T47D (cell line): ENCODE data around the gene XKR7.

ENCODE experiments used
- DNase-seq, 2 experiments: peaks; one replicate each; pipeline versions ENCODE4 v3.0.0 to v3.0.0-alpha.2; 2011 to 2012; ENCODE audit warnings: low read depth in 1 of 2, low spot score in 1 of 2
- JUND ChIP-seq: IDR thresholded peaks from 2 replicates; pipeline ENCODE4 v1.6.1; 2012; ENCODE audit warnings: low read depth
- in situ Hi-C: cut with HindIII; loops from 2 replicates; pipeline ENCODE4 v1.10.0; 2016; ENCODE audit warnings: low sequenced_read_pairs, low pct_unique_long_range_greater_than_20kb

XKR7 gene

DNA sequence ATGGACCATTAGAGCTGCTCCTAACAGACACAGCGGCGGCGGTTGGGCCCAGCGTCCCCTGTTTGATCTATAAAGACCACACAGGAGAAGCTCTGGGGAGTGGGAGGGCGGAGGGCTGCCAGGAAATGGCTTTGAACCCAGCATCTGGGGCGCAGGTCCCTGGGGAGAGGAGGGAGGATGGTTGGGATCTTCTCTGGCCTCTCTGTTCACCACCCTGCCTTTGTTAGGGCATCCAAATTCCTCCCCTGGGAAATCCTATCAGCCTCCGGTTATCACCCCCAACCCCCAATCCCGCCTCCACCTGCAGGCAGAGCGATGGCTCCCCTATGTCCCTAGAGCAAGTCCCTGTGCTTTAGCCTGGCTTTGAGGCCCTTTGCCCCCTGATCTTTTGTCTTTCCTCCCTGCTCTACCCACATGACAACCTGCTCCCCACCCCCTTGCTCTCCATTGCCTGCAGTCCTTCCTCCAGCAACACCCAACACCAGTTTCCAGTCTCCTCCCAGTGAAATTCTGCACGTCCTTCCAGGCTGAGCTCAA is 7.1 kb downstream of the XKR7 start:
- no peak for TF ChIP-seq JUND
- in situ Hi-C loops = no loop called here
- peak in 1 of 2 experiments; percentile 41 for DNase-seq

DNA sequence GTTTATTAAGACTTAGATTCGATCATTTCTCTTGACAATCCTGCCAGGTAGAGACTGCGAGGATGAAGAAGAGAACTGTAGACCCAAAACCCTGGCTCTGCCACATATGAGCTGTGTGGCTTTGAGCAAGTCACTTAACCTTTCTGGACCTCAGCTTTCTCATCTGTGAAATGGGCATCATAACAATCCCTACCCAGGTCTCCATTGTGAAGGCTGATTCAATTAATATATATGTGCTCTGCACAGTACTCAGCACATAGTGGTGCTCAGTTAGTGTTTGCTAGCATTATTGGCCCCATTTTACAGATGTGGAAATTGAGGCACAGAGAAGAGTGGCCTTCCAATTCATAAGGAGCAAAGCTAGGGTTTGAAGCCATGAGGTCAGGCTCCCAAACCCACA is 7.9 kb downstream of the XKR7 start:
- in situ Hi-C loops = no loop called here
- DNase-seq = no peak
- no peak for TF ChIP-seq JUND

DNA sequence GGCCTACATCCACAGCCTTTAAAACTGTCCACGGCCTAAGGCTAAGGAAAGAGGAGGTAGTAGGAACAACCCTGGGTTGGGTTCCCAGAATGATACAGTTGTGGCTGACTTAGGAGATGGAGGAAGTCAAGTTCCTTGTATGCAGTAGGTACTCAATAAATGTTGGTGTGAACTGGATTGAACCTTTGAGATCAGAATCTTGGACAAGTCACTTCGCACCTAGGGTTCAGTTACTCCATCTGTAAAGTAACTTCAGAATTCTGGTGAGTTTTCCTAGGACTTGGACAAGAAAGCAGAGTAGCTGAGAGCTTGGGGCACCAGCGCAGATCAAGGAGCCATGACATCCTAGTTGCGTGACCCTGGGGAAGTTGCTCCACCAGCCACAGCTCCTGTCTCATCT is 9.1 kb downstream of the XKR7 start:
- no peak for DNase-seq
- TF ChIP-seq JUND = no peak
- in situ Hi-C loops = no loop called here

- TF ChIP-seq JUND = no peak
- no peak for DNase-seq
- in situ Hi-C loops = no loop called here
Measured at GRCh38 chr20:31979713-31980426, 11.9 kb downstream of the XKR7 start.

DNA sequence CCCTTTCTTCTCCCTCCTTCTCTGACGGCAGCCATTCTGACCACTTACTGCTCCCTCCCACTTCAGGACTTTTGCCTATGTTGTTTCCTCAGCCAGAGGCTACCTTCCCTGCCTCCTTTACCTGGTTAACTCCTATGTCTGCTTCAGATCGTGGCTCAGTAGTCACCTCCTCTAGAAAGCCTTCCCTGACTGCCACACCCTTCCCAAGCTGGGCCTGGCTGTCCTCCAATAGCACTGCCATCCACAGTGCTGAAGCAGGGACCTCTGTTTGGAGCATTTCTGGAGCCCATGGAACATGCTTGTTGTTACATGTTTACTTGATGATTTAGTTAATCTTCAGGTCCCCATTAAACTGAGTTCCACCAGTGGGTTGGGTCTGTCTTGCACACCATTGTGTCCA is 13.8 kb downstream of the XKR7 start:
- in situ Hi-C loops = no loop called here
- DNase-seq = no peak
- TF ChIP-seq JUND = no peak

GRCh38 chr20:31984981-31985471 is 17.1 kb downstream of the XKR7 start:
- no peak for TF ChIP-seq JUND
- in situ Hi-C loops = no loop called here
- DNase-seq = no peak

DNA sequence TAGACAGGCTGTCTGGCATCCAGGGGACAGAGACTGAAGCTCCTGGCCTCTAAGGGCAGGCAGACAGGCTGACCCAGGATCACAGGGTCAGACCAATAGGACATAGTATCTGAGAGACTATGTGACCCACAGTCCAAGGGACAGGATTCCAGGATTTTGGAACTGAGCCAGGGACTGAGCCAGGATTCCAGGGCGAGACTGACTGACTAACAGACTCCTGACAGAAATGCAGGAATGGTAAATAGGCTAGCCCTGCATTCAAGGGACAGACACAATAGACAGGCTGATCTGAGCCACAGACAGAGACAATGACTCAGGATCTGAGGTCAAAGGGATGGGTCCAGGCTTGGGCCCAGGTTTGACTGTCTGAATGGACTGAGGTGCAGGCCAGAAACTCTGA is 19.8 kb downstream of the XKR7 start:
- TF ChIP-seq JUND = no peak
- in situ Hi-C loops = no loop called here
- peak in 1 of 2 experiments; percentile 30 for DNase-seq

DNA sequence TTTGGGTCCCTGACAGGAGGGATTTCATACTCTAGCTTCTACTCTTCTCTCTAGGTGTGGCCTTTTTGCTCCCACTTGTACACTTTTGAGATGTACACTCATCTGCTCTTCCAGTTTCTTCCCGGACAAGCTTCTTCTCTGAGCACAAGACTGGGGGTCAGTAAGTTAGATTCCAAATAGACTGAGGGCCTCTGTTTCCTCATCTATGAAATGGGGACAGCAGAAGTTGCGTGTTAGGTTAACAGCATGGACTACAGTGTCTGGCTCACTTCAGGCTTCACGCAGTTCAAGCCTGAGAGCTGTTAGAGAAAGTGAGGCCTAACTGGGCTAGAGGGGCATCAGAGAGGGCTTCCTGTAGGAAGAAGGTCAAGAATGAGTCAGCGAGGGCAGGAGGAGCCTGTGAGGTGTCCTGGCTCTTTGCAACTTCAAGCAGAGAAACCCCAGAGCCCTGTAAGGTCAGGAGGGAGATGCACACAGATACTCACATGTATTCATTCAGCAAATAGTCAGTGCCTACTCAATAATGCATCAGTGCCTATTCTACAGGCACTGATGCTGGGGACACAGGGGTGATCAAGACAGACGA is 20.6 kb downstream of the XKR7 start:
- no peak for TF ChIP-seq JUND
- no peak for DNase-seq
- in situ Hi-C loops = no loop called here

- in situ Hi-C loops = no loop called here
- no peak for DNase-seq
- no peak for TF ChIP-seq JUND
Measured at GRCh38 chr20:31989030-31989645, 21.2 kb downstream of the XKR7 start.

DNA sequence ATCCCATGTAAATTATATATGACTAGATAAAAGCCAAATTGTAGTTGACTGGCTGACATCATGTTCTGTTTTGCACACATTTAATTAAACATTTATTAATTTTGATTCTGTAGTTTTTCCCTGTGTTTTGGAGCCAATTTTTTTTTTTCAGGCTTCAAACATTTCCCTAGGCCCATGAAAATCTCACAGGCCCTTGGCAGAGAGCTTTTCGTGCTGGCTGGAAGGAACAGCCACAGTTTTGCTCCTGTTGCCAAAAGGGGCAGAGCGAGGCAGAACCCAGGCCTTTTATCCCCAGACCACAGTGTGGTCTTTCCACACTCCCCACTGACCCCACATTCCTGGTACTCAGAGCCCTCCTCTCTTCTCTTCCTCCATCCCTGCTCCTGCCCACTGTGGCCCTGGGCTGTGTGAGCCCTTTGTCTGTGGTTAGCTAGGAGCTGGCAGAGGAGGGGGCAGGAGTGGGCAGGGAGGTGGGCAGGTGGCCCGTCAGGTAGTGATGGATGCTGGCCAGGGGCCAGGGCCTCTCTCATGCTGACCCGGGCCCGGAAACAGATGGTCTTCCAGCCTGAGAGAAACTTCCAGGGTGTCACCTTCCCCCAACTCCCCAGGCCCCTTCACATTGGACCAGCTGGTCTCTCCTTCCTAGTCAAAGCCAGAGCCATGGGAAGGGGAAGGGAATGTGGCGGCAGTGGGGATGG is 22.8 kb downstream of the XKR7 start:
- in situ Hi-C loops = no loop called here
- no peak for DNase-seq
- TF ChIP-seq JUND = no peak

DNA sequence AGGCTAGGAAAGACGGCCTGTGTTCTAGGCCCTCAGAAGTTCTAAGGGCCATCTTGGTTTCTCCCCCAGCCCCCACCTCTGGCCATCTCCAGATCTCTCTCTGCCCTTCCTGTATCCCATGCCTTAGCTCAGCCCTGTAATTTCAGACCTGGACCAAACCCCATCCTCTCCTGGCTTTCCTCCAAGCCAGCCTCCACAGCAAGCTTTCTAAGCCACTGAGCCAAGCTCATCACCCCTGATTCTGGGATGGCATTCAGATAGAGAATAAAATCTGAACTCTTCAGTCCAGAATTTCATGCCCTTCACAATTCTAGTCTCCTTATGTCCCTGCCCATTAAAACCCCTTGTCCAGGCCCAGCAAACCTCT is 23.4 kb downstream of the XKR7 start:
- no peak for TF ChIP-seq JUND
- in situ Hi-C loops = no loop called here
- DNase-seq = no peak

DNA sequence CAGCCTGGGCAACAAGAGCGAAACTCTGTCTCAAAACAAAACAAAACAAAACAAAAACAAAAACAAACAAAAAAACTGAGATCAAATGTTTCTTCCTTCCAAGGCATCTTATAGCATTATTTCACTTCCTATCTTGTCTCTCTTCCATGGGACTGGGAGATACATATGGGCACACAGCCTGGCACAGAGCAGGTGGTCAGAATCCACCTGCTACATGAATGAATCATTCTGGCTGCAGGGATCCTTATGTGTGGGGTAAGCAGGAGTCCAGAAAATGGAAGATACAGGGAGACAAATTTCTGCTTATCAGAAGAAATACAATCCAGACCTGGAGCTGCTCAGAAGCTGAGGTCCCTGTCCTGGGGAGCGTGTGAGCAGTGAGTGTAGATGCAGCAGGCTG is 24.1 kb downstream of the XKR7 start:
- DNase-seq = no peak
- TF ChIP-seq JUND = no peak
- in situ Hi-C loops = no loop called here

DNA sequence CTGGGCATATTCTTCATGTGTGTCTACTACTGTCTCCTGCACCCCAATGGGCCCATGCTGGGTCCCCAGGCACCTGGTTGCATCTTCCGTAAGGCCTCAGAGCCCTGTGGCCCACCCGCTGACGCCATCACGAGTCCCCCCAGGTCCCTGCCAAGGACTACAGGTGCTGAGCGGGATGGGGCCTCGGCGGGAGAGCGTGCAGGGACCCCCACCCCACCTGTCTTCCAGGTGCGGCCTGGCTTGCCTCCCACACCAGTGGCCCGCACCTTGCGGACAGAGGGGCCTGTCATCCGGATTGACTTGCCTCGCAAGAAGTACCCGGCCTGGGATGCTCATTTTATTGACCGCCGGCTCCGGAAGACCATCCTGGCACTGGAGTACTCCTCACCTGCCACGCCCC is 29.0 kb downstream of the XKR7 start:
- in situ Hi-C loops = no loop called here
- no peak for DNase-seq
- no peak for TF ChIP-seq JUND
